Measurements from ENCODE around the gene SERINC2. TPM values are rescaled to one million over a fixed set of nuclear protein-coding genes. Genes with fewer than 3 reads are reported as not detected.
"Not testable (repeated sequence)": the region's sequence is repeated elsewhere in the genome, so short reads cannot be mapped to it uniquely, and the experiment has no call there.

Gene SERINC2
- total RNA-seq, 2 donors from 2014 or later, result 0.70 to 3.8 TPM

DNA sequence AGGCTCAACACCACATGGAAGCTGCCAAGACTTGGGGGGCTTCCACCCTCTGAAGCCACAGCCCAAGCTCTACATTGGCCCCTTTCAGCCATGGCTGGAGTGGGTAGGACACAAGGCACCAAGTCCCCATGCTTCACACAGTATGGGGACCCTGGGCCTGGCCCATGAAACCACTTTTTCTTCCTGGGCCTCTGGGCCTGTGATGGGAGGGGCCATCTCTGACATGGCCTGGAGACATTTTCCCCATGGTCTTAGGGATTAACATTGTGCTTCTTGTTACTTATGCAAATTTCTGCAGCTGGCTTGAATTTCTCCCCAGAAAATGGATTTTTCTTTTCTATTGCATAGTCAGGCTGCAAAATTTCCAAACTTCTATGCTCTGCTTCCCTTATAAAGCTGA lies 60.5 kb downstream of the SERINC2 start:
- H3K27me3 ChIP-seq; H3K27ac ChIP-seq; H3K4me3 ChIP-seq; H3K9me3 ChIP-seq; DNase-seq (ENCODE audit: low spot score); H3K4me1 ChIP-seq; H3K36me3 ChIP-seq: not testable (repeated sequence)

DNA sequence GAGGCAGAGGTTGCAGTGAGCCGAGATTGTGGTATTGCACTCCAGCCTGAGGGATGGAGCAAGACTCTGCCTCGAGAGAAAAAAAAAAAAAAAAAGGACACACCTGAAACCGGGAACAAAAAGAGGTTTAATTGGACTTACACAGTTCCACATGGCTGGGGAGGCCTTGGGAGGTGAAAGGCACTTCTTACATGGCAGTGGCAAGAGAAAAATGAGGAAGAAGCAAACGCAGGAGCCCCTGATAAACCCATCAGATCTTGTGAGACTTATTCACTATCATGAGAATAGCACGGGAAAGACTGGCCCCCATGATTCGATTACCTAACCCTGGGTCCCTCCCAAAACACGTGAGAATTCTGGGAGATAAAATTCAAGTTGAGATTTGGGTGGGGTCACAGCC lies 61.6 kb downstream of the SERINC2 start:
- H3K9me3 ChIP-seq; DNase-seq (ENCODE audit: low spot score); H3K4me1 ChIP-seq; H3K36me3 ChIP-seq; H3K4me3 ChIP-seq; H3K27ac ChIP-seq; H3K27me3 ChIP-seq: not testable (repeated sequence)

DNA sequence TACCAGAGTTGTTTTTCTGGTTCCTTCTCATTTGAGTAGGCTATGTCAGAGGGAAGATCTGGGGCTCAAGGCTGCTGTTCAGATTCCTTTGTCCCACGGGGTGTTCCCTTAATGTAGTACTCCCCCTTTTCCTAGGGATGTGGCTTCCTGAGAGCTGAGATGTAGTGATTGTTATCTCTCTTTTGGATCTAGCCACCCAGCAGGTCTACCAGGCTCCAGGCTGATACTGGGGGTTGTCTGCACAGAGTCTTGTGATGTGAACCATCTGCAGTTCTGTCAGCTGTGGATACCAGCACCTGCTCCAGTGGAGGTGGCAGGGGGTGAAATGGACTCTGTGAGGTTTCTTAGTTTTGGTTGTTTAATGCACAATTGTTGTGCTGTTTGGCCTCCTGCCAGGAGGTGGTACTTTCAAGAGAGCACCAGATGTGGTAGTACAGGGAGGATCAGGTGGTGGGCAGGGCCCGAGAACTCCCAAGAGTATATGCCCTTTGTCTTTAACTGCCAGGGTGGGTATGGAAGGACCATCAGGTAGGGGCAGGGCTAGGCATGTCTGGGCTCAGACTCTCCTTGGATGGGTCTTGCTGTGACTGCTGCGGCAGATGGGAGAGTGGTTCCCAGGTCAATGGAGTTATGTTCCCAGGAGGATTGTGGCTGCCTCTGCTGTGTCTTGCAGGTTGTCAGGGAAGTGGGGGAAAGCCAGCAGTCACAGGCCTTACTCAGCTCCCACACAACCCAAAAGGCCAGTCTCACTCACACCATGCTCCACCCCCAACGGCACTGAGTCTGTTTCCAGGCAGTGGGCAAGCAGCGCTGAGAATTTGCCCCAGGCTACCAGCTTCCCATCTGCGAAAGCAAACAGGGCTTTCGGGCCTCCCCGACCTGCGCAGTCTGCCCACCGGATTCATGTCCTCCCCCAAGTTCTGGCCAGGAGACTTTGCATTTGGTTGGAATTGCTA lies 64.2 kb downstream of the SERINC2 start:
- Histone ChIP-seq H3K27ac (no peak overlapping the region), H3K36me3 (no peaks in the 10 kb centered on the region), H3K27me3 (no peaks in the 10 kb centered on the region), H3K4me3 (no peak overlapping the region), H3K9me3 (peaks cover 0 to 5% of the 10 kb centered on the region in 2 donors), H3K4me1 (no peaks in the 10 kb centered on the region)
- TF ChIP-seq, protein P1, sequence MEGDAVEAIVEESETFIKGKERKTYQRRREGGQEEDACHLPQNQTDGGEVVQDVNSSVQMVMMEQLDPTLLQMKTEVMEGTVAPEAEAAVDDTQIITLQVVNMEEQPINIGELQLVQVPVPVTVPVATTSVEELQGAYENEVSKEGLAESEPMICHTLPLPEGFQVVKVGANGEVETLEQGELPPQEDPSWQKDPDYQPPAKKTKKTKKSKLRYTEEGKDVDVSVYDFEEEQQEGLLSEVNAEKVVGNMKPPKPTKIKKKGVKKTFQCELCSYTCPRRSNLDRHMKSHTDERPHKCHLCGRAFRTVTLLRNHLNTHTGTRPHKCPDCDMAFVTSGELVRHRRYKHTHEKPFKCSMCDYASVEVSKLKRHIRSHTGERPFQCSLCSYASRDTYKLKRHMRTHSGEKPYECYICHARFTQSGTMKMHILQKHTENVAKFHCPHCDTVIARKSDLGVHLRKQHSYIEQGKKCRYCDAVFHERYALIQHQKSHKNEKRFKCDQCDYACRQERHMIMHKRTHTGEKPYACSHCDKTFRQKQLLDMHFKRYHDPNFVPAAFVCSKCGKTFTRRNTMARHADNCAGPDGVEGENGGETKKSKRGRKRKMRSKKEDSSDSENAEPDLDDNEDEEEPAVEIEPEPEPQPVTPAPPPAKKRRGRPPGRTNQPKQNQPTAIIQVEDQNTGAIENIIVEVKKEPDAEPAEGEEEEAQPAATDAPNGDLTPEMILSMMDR (IDR thresholded peaks at IDR 0.05), result no peak
- DNase-seq (ENCODE audit: low spot score), result no peak

DNA sequence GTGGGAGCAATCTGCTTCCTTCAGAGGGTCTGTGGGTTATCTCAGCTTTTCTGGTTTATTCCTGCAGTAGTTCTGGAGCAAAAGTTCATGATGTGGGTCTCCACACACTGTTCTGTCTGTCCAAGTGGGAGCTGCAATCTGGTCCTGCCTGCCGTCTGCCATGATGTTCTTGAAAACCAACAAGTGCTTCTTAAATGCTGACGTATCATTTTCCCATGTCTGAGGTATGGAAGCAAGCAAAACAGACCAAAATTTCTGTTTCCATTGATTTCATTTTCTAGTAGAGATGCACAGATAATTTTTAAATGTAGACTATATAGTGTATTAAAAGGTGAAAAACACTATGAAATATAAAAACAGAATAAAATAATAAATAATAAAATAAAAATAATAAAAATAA lies 65.2 kb downstream of the SERINC2 start:
- Histone ChIP-seq H3K27me3 (no peaks in the 10 kb centered on the region), H3K4me1 (no peaks in the 10 kb centered on the region), H3K27ac (no peak overlapping the region), H3K36me3 (no peaks in the 10 kb centered on the region), H3K9me3 (peaks cover 0 to 5% of the 10 kb centered on the region in 2 donors), H3K4me3 (no peak overlapping the region)
- DNase-seq (ENCODE audit: low spot score), result no peak
- TF ChIP-seq, protein P1 (IDR thresholded peaks at IDR 0.05), result no peak

DNA sequence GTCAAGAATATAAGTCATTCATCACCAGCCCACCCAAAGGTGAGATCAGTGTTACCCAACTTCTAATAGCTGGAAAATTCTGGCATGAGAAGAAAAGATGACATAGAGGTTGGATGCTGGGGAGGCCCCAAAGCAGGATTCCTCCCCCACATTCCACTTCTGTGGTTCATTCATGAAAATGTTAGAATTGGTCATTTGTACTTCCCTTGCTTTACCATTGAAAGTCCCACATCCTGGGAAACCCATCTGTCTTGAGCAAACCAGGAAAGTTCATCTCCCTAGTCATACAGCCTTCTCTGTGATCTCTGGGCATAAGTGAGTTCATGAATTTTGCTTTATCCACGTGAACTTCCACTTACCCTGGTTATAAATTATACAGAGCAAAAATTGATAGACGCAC lies 66.8 kb downstream of the SERINC2 start:
- Histone ChIP-seq H3K4me3 (no peak overlapping the region), H3K27ac (no peak overlapping the region), H3K36me3 (no peaks in the 10 kb centered on the region), H3K27me3 (no peaks in the 10 kb centered on the region), H3K4me1 (no peaks in the 10 kb centered on the region), H3K9me3 (peaks cover 0 to 5% of the 10 kb centered on the region in 2 donors)
- TF ChIP-seq, protein P1 (IDR thresholded peaks at IDR 0.05), result no peak
- DNase-seq (ENCODE audit: low spot score), result no peak

DNA sequence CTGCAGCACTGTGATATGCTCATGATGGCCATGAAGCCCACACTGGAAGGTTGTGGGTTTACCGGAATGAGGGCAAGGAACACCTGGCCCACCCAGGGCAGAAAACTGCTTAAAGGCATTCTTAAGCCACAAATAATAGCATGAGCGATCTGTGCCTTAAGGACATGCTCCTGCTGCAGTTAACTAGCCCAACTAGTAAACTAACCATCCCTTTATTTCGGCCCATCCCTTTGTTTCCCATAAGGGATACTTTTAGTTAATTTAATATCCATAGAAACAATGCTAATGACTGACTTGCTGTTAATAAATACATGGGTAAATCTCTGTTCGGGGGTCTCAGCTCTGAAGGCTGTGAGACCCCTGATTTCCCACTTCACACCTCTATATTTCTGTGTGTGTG lies 67.4 kb downstream of the SERINC2 start:
- H3K36me3 ChIP-seq; H3K27ac ChIP-seq; H3K9me3 ChIP-seq; H3K27me3 ChIP-seq; DNase-seq (ENCODE audit: low spot score); H3K4me1 ChIP-seq; H3K4me3 ChIP-seq: not testable (repeated sequence)

DNA sequence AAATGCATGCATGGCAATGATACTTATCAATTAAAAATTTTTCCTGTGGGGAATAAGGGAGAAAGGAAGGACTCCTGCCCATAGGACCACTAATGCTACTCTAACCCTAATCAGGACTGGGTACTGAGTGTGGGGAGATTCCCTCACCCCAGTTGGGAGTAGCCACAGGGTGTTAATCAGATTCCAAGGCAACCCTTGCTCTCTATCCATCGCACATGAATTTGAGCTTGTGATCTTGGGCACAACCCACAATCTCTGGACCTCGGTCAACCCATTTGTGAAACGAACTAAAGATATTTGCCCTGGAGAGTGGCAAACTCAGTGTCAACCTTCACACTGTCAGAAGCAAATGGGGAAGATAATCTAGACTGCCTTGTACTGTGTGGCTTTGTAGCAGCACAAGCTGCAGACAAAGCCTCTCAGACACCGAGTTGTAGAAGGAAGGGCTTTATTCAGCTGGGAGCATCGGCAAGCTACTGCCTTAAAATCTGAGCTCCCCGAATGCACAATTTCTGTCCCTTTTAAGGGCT lies 69.5 kb downstream of the SERINC2 start:
- TF ChIP-seq, protein P1 (IDR thresholded peaks at IDR 0.05), result no peak
- H3K4me3 ChIP-seq, result no peak overlapping the region
- H3K27me3 ChIP-seq, result no peaks in the 10 kb centered on the region
- DNase-seq (ENCODE audit: low spot score), result no peak
- H3K9me3 ChIP-seq, result peaks cover 0 to 5% of the 10 kb centered on the region in 2 donors
- H3K27ac ChIP-seq, result peak overlapping the region in 1 of 2 donors; percentile 10
- no peaks in the 10 kb centered on the region for H3K36me3 ChIP-seq
- no peaks in the 10 kb centered on the region for H3K4me1 ChIP-seq

Measured in right atrium auricular region (tissue), 2 donors.